ENCODE results near the gene SUPT5H. TPM values are rescaled to one million over a fixed set of nuclear protein-coding genes. Genes with fewer than 3 reads are reported as not detected.

Gene SUPT5H
- total RNA-seq, 3 donors from 2014 or later: 74.3 to 115 (median 103) TPM

GRCh38 chr19:39412100-39412866 lies 33.1 kb upstream of the SUPT5H start, which contains the start of gene PLEKHG2:
Gene PLEKHG2 (plus strand): TSS chr19:39412669. CDS start chr19:39414087, 1,418 bp downstream.
- TF ChIP-seq CTCF (IDR thresholded peaks at IDR 0.05): peak; percentile 77 to 94 (median 94)
- peak; percentile 97 to 100 (median 99) for TF ChIP-seq POLR2AphosphoS5 (IDR thresholded peaks at IDR 0.05)
- peak; percentile 90 for TF ChIP-seq POLR2A (IDR thresholded peaks at IDR 0.05)
- Histone ChIP-seq H3K27ac (peak within 1 kb of the TSS; percentile 100), H3K27me3 (no peaks in the 10 kb centered on the region), H3K4me1 (no peaks in the 10 kb centered on the region), H3K36me3 (peaks cover 6% of the 10 kb centered on the region), H3K4me3 (peak within 1 kb of the TSS; percentile 81 to 98 (median 96)), H3K9me3 (no peaks in the 10 kb centered on the region)
- DNase-seq (ENCODE audit: low spot score in 2 of 2): peak; percentile 99 to 100
- intact Hi-C loops (cut with DNase I; ENCODE audit: low total_unique reads): no loop called here

GRCh38 chr19:39412867-39413271 lies 32.5 kb upstream of the SUPT5H start:
- Histone ChIP-seq H3K27ac (peak overlapping the region; percentile 100), H3K4me3 (peak overlapping the region; percentile 81 to 98 (median 96)), H3K9me3 (no peaks in the 10 kb centered on the region), H3K36me3 (peaks cover 4% of the 10 kb centered on the region), H3K4me1 (no peaks in the 10 kb centered on the region), H3K27me3 (no peaks in the 10 kb centered on the region)
- peak in 1 of 3 donors; percentile 5 for TF ChIP-seq POLR2AphosphoS5 (IDR thresholded peaks at IDR 0.05)
- TF ChIP-seq POLR2A (IDR thresholded peaks at IDR 0.05): peak; percentile 46
- TF ChIP-seq CTCF (IDR thresholded peaks at IDR 0.05): peak in 1 of 3 donors; percentile 15
- DNase-seq (ENCODE audit: low spot score in 2 of 2): no peak
- intact Hi-C loops (cut with DNase I; ENCODE audit: low total_unique reads): no loop called here

- Histone ChIP-seq H3K4me1 (no peaks in the 10 kb centered on the region), H3K36me3 (no peaks in the 10 kb centered on the region), H3K27ac (peak overlapping the region; percentile 100), H3K27me3 (no peaks in the 10 kb centered on the region), H3K9me3 (no peaks in the 10 kb centered on the region), H3K4me3 (peak overlapping the region; percentile 81 to 98 (median 96))
- intact Hi-C loops (cut with DNase I; ENCODE audit: low total_unique reads): no loop called here
- TF ChIP-seq POLR2AphosphoS5 (IDR thresholded peaks at IDR 0.05) (peak in 1 of 3 donors; percentile 10), POLR2A (IDR thresholded peaks at IDR 0.05) (no peak), CTCF (IDR thresholded peaks at IDR 0.05) (no peak)
- DNase-seq (ENCODE audit: low spot score in 2 of 2): peak in 1 of 2 donors; percentile 61
Measured at GRCh38 chr19:39413272-39413910, 32.0 kb upstream of the SUPT5H start.

GRCh38 chr19:39413911-39414608 lies 31.3 kb upstream of the SUPT5H start:
- Histone ChIP-seq H3K36me3 (no peaks in the 10 kb centered on the region), H3K9me3 (no peaks in the 10 kb centered on the region), H3K27ac (peak overlapping the region; percentile 100), H3K27me3 (no peaks in the 10 kb centered on the region), H3K4me1 (no peaks in the 10 kb centered on the region), H3K4me3 (peak overlapping the region; percentile 81 to 98 (median 96))
- no peak for DNase-seq (ENCODE audit: low spot score in 2 of 2)
- intact Hi-C loops (cut with DNase I; ENCODE audit: low total_unique reads): no loop called here
- TF ChIP-seq CTCF (IDR thresholded peaks at IDR 0.05): no peak
- TF ChIP-seq POLR2AphosphoS5 (IDR thresholded peaks at IDR 0.05): peak in 2 of 3 donors; percentile 6 to 44
- TF ChIP-seq POLR2A (IDR thresholded peaks at IDR 0.05): no peak

All from breast epithelium (tissue), 4 donors.